GF-D8 (cell line): ENCODE results near the gene ZBTB16.
A peak's percentile ranks its signal among the peaks of the same experiment; 100 is the strongest.

Experiments used
- DNase-seq: peaks from one replicate; lab custom pipeline; 2025; lab: John Stamatoyannopoulos, UW

Gene ZBTB16

GRCh38 chr11:114152785-114153184 is 93.3 kb downstream of the ZBTB16 start:
- DNase-seq: no peak

GRCh38 chr11:114153224-114153623 is 93.7 kb downstream of the ZBTB16 start:
- peak; percentile 39 for DNase-seq

- peak; percentile 93 for DNase-seq
These were observed 94.9 kb downstream of the ZBTB16 start for GRCh38 chr11:114154271-114155047.

GRCh38 chr11:114155116-114155515 is 95.6 kb downstream of the ZBTB16 start:
- no peak for DNase-seq

GRCh38 chr11:114156131-114156581 is 96.6 kb downstream of the ZBTB16 start:
- no peak for DNase-seq

- no peak for DNase-seq
These were observed 97.3 kb downstream of the ZBTB16 start for GRCh38 chr11:114156782-114157181.

GRCh38 chr11:114157476-114158050 is 98.1 kb downstream of the ZBTB16 start:
- no peak for DNase-seq

GRCh38 chr11:114158421-114158820 is 98.9 kb downstream of the ZBTB16 start:
- no peak for DNase-seq

GRCh38 chr11:114158886-114159285 is 99.4 kb downstream of the ZBTB16 start:
- DNase-seq: no peak

GRCh38 chr11:114159320-114159719 is 99.8 kb downstream of the ZBTB16 start:
- DNase-seq: no peak

- peak; percentile 93 for DNase-seq
These were observed 100.5 kb downstream of the ZBTB16 start for GRCh38 chr11:114159802-114160632.

- DNase-seq: no peak
These were observed 101.4 kb downstream of the ZBTB16 start for GRCh38 chr11:114160894-114161293.

- no peak for DNase-seq
These were observed 102.2 kb downstream of the ZBTB16 start for GRCh38 chr11:114161486-114162250.

- DNase-seq: no peak
These were observed 103.2 kb downstream of the ZBTB16 start for GRCh38 chr11:114162719-114163123.

- DNase-seq: no peak
These were observed 103.7 kb downstream of the ZBTB16 start for GRCh38 chr11:114163229-114163631.

- peak; percentile 87 for DNase-seq
These were observed 104.4 kb downstream of the ZBTB16 start for GRCh38 chr11:114163830-114164401.

GRCh38 chr11:114164546-114164945 is 105.0 kb downstream of the ZBTB16 start:
- no peak for DNase-seq

- DNase-seq: no peak
These were observed 106.1 kb downstream of the ZBTB16 start for GRCh38 chr11:114165326-114166230.

- DNase-seq: no peak
These were observed 106.9 kb downstream of the ZBTB16 start for GRCh38 chr11:114166362-114166761.

GRCh38 chr11:114166897-114167323 is 107.4 kb downstream of the ZBTB16 start:
- DNase-seq: peak; percentile 59
